ENCODE data around the gene DESI1. TPM values are rescaled to one million over a fixed set of nuclear protein-coding genes. Genes with fewer than 3 reads are reported as not detected.
A peak's percentile ranks its signal among the peaks of the same experiment; 100 is the strongest.

The DESI1 gene
- total RNA-seq, 1 donor from 2014 or later = 31.5 TPM

DNA sequence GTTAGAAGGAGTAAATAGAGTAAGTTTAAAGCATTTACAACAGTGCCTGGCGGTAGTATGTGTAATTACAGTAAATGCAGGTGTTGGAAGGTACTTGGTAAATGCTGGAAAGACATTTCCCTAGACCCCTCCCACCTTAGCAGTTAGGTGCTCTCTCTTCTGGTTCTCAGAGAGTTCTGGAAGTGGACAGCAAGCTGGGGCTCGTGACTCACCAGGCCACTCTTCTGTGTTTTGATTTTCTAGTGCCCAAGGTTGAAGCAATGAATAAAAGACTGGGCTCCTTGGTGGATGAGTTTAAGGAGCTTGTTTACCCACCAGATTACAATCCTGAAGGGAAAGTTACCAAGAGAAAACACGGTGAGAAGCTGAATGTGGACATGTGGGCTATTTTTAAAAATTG, 40.2 kb upstream of the DESI1 start:
- TF ChIP-seq CTCF (conservative IDR thresholded peaks at IDR 0.05) = no peak
- H3K9me3 Mint-ChIP-seq = no peaks in the 10 kb centered on the region
- no peak overlapping the region for H3K27ac Mint-ChIP-seq
- no peak for DNase-seq (ENCODE audit: extremely low spot score, unreplicated experiment)
- peaks cover 34% of the 10 kb centered on the region for H3K36me3 Mint-ChIP-seq
- no peaks in the 10 kb centered on the region for H3K27me3 Mint-ChIP-seq
- no peak overlapping the region for H3K4me3 Mint-ChIP-seq
- H3K4me1 Mint-ChIP-seq (ENCODE audit: unreplicated experiment) = no peaks in the 10 kb centered on the region

DNA sequence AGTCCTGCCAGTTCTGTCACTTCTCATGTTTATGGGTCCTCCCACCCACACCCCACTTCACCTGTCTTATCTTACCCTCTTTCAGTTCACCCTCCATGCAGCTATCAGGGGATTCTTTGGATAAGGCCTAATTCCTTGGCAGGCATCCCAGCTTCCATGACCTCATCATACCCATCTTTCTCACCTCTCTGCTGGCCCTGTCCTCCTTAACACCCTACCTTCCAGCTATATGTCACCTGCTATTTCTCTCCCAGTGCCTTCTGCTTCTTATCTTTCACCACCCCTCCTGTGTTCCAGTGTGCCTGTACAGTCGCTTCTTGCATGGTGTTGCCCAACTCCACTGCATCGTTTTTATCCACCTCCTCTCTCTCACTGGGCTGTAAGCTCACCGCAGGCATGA, 39.6 kb upstream of the DESI1 start:
- H3K36me3 Mint-ChIP-seq = peaks cover 34% of the 10 kb centered on the region
- H3K27me3 Mint-ChIP-seq = no peaks in the 10 kb centered on the region
- no peak for DNase-seq (ENCODE audit: extremely low spot score, unreplicated experiment)
- no peaks in the 10 kb centered on the region for H3K4me1 Mint-ChIP-seq (ENCODE audit: unreplicated experiment)
- H3K27ac Mint-ChIP-seq = peak overlapping the region; percentile 10
- H3K9me3 Mint-ChIP-seq = no peaks in the 10 kb centered on the region
- TF ChIP-seq CTCF (conservative IDR thresholded peaks at IDR 0.05) = no peak
- no peak overlapping the region for H3K4me3 Mint-ChIP-seq

DNA sequence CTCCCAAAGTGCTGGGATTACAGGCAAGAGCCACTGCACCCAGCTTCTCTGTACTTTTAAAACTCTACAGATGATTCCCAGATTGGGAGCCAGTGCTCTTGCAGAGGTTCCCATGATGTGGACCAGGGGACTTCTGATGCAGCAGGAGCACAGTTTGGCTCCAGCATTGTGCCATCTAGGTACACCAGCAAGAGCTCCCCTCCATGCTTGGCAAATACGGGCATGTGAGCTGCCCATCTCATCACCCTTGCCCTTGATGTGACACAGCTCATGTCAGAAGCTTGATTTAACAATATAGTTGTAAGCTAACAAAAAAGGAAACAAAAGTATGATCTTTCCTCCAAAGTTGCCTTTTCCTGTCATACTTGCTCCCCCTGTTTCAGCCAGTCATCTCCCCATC, 39.1 kb upstream of the DESI1 start:
- Mint-ChIP-seq H3K27ac (no peak overlapping the region), H3K4me3 (no peak overlapping the region), H3K9me3 (no peaks in the 10 kb centered on the region), H3K36me3 (peaks cover 34% of the 10 kb centered on the region), H3K4me1 (ENCODE audit: unreplicated experiment) (no peaks in the 10 kb centered on the region), H3K27me3 (no peaks in the 10 kb centered on the region)
- TF ChIP-seq CTCF (conservative IDR thresholded peaks at IDR 0.05) = no peak
- no peak for DNase-seq (ENCODE audit: extremely low spot score, unreplicated experiment)

GRCh38 chr22:41658869-41659268, 38.0 kb upstream of the DESI1 start:
- no peak for TF ChIP-seq CTCF (conservative IDR thresholded peaks at IDR 0.05)
- DNase-seq (ENCODE audit: extremely low spot score, unreplicated experiment) = no peak
- Mint-ChIP-seq H3K36me3 (peaks cover 33% of the 10 kb centered on the region), H3K27me3 (no peaks in the 10 kb centered on the region), H3K27ac (no peak overlapping the region), H3K4me3 (no peak overlapping the region), H3K4me1 (ENCODE audit: unreplicated experiment) (no peaks in the 10 kb centered on the region), H3K9me3 (no peaks in the 10 kb centered on the region)

- Mint-ChIP-seq H3K4me1 (ENCODE audit: unreplicated experiment) (no peaks in the 10 kb centered on the region), H3K27ac (no peak overlapping the region), H3K27me3 (no peaks in the 10 kb centered on the region), H3K9me3 (no peaks in the 10 kb centered on the region), H3K36me3 (peaks cover 32% of the 10 kb centered on the region), H3K4me3 (no peak overlapping the region)
- no peak for TF ChIP-seq CTCF (conservative IDR thresholded peaks at IDR 0.05)
- no peak for DNase-seq (ENCODE audit: extremely low spot score, unreplicated experiment)
Measured at GRCh38 chr22:41657709-41658108, 36.9 kb upstream of the DESI1 start.

DNA sequence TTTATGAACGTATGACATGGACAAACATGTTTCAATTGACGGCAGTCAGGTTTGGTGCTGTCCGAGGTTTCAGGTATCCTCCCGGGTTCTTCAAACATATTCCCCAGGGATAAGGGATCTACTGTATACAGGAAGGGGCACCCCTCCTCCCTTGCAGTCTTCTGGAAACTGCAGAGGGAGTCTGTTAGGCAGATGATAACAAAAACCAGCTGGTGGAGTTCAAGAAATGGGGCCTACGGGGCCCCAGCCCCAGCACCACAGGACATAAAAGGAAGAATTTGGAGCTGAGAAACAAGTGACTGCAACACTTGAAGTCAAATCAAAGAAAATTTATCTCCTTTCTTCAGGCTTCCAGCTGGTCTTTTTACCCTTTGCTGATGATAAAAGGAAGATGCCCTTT, 35.7 kb upstream of the DESI1 start:
- H3K36me3 Mint-ChIP-seq = peaks cover 27% of the 10 kb centered on the region
- no peak for DNase-seq (ENCODE audit: extremely low spot score, unreplicated experiment)
- H3K27ac Mint-ChIP-seq = no peak overlapping the region
- H3K27me3 Mint-ChIP-seq = no peaks in the 10 kb centered on the region
- no peaks in the 10 kb centered on the region for H3K9me3 Mint-ChIP-seq
- H3K4me1 Mint-ChIP-seq (ENCODE audit: unreplicated experiment) = no peaks in the 10 kb centered on the region
- no peak overlapping the region for H3K4me3 Mint-ChIP-seq
- no peak for TF ChIP-seq CTCF (conservative IDR thresholded peaks at IDR 0.05)
